Esophagus mucosa (tissue), 1 donor: ENCODE measurements around the gene CDH23. TPM values are rescaled to one million over a fixed set of nuclear protein-coding genes. Genes with fewer than 3 reads are reported as not detected.
A peak's percentile ranks its signal among the peaks of the same experiment; 100 is the strongest.

ENCODE experiments used
- ATAC-seq: fragments of 200-7000 bp; cut with Tn5 transposase; one replicate; pipeline ENCODE4 v1.9.1; 2020
- total RNA-seq: library from RNA; stranded (reverse); gene quantifications from one replicate; pipeline ENCODE4 v1.2.4, GENCODE V29; 2023
- donor health status: DM: yes; HTN: yes; CAD: no.

The CDH23 gene
- total RNA-seq, 1 donor from 2014 or later, result 1.3 TPM

DNA sequence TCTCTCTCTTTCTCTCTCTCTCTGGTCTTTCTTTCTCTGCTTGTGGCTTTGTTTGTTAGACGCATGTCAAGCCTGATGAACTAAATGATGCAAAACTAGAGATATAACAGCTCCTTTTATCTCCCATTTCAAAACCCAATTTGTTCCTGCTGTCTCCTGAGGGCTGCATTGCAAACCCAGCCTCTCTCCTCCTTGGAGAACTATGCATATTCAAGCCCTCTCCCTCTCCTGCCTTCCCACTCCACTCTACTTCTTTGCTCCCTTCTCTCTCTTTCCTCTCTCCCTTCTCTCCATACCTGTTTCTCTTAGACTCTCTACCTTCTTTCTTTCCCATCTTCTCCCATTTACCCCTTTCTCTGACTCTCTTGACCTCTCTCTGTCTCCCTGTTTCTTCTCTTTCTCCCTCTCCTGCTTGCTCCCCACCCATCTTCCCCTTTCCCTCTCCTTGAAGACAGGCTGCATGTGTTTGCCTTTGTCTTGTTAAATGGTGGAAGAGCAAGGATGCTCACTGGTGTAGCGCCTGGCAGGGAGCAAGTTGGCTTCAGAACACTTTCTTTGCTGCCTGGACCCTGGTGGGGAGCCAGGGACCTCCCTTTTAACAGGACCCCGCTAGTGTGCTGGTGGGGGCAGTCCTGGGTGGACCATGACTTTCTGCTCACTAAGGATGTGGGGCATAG is 142.9 kb downstream of the CDH23 start:
- no peak for ATAC-seq

- ATAC-seq, result peak; percentile 5
Observed at GRCh38 chr10:71542478-71542877, 145.8 kb downstream of the CDH23 start.

DNA sequence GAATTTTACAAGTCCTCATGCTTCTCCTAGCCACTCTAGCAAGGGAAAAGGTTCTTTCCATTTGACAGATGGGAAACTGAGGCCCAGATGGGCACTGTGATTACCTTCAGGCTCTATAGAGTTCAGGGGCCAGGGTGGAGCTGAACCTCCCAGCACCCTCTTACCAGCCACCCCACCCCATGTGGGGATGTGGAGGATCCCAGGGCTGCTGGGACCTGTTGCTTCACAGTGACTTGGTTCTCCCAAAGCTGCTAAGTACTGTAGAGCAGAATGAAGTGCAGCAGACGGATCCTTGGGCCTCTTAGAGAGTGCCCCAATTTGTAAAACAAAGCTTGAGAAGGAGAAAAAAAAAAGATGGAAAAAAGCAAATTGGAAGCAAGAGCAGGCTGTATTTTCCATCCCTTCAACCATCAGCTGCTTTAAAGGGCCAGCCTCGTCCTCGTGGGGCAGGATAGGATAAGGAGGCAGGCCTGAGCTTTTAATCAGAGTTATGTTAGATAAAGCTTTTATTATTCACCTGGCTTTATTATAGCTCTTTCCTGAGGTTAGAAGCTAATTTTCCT is 147.0 kb downstream of the CDH23 start:
- no peak for ATAC-seq

- ATAC-seq, result no peak
Observed at GRCh38 chr10:71545001-71545400, 148.3 kb downstream of the CDH23 start.

DNA sequence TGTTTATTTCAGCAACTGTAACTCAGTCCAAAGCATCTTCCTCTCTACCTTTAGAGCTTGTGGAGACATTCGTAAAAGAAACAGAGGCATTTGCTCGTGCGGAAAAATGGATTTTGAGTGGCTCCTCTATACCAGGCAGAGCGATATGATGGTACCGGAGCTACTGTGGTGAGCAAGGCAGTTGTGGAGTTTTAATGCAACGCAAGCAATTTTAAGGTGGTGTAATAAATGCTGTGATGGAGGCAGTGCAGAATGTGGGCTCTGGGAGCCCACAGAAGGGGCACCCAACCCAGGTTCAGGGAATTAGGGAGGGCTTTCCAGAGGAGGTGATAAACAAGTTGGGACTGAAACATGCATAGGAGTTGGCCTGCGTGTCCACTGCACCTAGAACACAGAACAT is 149.5 kb downstream of the CDH23 start:
- ATAC-seq, result no peak

DNA sequence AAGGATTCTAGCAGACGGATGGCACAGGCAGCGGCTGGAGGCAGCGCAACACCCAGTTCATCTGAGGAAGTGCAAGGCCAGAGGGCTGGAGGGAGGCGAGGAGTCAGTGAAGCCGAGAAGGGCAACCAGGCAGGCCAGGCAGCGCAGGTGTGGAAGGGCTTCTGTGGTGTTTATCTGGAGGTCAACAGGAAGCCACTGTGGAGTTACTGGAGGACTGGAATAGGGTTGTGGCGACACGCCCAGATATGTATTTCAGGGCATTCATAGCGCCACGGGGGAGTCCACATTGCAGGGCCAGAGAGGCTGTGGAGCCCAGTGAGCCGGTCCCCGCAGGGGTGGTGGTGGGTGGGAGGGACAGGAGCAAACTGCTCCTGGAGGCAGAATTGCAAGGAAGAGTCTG is 150.6 kb downstream of the CDH23 start:
- ATAC-seq, result no peak

DNA sequence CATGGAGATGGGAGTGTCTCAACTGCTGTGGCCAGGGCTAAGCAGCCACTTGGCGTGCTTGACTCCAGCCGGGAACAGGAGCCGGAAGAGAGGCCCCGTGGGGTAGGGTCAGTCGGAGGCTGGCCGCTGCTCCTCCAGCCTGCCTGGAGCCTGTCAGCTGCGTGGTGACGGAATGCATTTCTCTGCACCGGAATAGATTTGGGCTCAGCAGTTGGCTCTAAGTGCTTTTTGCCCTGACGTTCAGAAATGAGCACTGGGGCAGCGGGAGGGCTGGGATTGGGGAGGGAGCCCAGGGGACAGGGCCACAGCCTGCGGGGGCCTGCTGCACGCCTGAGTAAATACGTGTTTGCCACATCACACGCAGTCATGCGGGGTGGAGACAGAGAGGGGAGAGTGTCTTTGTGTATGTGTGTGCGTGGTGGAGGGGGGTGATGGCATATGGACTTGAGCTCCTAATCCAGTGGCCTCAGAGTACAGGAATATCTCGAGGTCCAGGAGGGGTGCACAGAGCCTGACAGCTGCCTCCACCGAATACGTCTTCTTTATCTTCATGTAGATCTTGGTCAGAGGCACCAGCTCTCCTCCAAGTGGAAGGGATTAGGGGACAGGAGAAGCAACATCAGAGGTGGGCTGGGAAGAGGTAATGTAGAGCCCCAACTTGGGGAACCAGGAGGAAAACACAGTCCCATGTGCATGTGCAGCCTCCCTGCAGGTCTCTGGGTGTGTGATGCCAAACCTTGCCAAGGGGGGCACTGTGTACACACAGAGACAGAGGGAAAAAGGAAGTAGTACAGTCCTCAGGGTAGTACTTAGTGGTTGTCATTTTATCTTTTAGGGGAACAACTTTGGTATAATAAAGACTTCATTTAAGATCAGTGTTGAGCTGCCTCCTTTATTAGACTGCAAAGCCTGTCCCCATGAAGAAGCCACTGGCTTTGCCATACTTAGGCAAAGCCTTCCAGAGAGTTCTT is 151.4 kb downstream of the CDH23 start:
- peak; percentile 30 for ATAC-seq

- ATAC-seq, result no peak
Observed at GRCh38 chr10:71549766-71550533, 153.2 kb downstream of the CDH23 start.

- no peak for ATAC-seq
Observed at GRCh38 chr10:71550628-71551027, 153.9 kb downstream of the CDH23 start.

DNA sequence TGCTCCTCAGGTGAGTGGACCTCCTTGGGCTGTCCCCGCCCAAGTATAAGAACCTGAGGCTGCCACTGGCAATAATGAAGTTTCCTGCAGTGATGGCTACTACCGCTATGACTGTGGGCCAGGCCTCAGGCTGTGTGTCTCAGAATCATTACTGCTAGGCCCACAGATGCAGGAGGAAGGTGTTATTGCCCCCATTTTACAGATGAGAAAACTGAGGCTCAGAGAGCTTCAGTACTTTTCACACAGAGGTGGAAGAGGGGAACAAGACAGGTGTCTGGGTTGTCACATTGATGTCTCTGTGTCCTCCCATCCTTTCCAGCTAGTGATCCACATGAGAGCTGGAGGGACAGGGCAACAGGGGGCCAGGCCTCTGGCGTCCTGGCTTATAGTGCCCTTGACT is 155.2 kb downstream of the CDH23 start:
- ATAC-seq, result no peak

DNA sequence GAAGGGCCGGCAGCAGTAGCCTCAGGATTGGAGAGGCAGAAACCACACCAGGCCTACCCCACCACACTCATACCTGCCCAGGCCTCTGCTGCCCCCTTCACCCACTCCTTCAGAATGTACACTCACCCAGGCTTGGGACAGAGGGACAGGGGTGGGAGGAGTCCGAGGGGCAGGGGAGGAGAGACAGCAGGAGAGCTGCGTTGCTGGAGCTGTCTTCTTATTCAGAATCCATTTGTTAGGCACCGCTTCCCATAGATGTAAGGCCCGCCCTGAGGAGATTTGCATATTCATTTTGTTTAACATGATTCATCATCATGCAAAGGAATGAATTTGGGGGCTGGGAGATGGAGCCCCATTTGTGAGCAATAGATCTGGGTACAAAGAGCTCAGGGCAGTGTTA is 156.7 kb downstream of the CDH23 start:
- ATAC-seq, result no peak

GRCh38 chr10:71554671-71555070 is 158.0 kb downstream of the CDH23 start:
- ATAC-seq, result no peak

GRCh38 chr10:71555087-71555723 is 158.5 kb downstream of the CDH23 start:
- ATAC-seq, result no peak

GRCh38 chr10:71555724-71556119 is 159.0 kb downstream of the CDH23 start:
- ATAC-seq, result no peak

GRCh38 chr10:71558991-71559390 is 162.3 kb downstream of the CDH23 start:
- no peak for ATAC-seq

DNA sequence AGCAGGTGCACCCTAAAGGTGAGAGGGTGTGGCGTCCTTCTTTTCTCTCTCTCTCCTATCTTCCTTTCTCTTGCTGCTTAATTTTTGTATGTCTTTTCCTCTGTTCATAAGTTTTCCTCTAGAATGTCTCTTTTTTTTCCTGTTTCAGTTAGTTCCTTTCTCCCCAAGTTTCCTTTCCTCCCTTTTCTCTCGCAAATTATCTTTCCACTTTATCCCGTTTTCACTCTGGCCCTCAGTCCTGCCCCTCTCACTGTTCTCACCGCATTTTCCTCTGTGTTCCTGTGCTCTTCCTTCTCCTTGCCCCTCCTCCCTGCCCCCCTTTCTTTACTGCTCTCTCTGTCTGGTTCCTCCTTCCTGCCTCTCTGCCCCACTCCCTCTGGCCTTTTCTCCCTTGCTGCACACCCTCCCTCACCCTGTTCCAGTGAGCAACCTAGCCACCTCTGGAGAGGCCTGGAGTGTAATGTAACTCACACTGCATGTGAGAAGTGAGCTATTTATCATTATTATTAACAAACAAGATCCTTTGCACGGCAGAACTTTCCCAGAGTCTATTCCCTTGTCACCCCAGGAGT is 164.4 kb downstream of the CDH23 start:
- no peak for ATAC-seq

DNA sequence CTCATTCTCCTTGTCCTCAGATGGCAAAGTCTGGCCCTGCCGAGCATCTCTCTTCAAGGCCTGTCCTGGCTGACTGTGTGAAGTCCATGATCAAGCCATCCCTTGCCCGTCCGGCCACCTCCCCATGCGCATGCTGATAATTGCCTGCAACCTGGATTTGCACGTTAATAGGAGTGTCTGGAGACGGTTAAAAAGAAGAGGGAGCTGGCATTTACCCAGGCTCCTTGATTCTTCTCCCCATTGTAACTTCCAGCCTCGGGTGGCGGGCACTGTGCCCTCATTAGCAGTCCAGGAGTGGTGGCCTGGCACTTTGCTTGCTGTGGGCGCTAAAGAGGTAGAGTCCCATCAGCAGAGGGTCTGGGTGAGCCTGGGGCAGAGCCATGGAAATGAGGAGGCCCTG is 165.5 kb downstream of the CDH23 start:
- no peak for ATAC-seq

DNA sequence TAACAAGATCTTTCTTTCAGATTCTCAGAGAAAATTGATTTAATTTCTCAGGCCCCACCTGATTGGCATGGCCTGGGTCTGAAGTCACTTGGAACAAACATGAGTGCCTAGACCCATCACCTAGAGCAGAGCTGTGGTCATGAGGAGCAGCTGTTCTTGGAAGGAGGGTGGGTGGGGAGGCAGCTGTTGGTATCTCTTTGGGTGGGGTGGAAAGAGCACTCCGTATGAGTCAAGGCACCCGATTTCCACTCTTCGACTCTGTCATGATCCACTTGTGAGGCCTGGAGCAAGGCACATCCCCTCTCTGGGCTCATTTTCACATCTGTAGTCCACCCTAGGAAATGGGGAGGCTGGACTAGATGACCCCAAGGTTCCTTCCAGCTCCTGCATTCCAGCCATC is 166.2 kb downstream of the CDH23 start:
- ATAC-seq, result no peak

DNA sequence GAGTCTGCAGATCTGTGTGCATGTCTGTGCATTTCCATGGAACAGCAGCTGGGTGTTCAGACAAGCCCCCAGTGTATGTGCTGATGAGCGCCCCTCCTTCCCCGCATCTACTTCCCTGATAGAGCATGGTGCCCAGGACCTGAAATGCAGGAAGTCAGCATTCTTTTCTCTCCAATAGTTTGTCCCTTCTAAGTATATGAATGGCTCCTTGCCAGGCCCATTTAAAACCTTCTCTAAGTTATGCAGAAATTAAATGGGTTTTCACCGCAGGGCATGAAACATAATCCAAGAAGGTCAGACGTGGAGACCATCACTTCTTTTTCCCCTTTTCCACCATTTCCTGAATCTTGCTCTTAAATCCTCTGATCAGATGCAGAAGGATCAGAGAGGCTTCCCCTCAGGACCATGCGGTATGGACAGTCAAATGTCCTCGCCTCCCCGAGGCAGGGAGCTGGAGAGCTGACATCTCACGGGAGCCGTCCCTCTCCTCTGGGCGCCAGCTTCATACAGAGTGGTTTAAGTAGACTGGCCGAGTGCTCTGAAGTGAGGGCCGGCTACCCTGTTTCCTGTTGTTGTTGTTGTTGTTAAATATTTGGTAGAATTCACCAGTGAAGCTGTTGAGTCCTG is 167.6 kb downstream of the CDH23 start:
- ATAC-seq, result no peak

GRCh38 chr10:71565284-71566000 is 168.7 kb downstream of the CDH23 start:
- no peak for ATAC-seq

- no peak for ATAC-seq
Observed at GRCh38 chr10:71567006-71567405, 170.3 kb downstream of the CDH23 start.
